ENCODE results near the gene MBOAT1.

MBOAT1 gene

DNA sequence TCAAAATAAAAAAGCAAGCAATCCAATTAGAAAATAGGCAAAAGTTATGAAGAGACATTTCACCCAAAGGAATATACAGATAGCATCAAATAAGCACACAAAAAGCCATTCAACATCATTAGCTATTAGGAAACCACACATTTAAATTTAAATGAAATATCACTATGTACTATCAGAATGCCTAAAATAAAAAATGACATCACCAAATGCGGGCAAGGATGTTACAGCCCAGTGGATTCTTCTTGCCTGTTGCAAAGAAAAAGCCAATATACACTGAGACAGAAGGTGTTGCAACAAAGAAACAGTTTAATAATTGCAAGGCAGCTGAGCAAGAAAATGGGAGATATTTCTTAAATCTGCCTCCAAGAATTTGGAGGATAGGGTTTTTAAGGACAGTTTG is 31.0 kb upstream of the MBOAT1 start:
- TF ChIP-seq TCF12 (IDR thresholded peaks at IDR 0.05; ENCODE audit: low read depth) (no peak), CREB1 (IDR thresholded peaks at IDR 0.05; ENCODE audit: low read depth) (no peak), ZBTB7A (IDR thresholded peaks at IDR 0.05; ENCODE audit: low read depth) (no peak), TEAD4 (IDR thresholded peaks at IDR 0.05) (no peak), EGR1 (IDR thresholded peaks at IDR 0.05) (no peak)
- TF ChIP-seq, protein P1, sequence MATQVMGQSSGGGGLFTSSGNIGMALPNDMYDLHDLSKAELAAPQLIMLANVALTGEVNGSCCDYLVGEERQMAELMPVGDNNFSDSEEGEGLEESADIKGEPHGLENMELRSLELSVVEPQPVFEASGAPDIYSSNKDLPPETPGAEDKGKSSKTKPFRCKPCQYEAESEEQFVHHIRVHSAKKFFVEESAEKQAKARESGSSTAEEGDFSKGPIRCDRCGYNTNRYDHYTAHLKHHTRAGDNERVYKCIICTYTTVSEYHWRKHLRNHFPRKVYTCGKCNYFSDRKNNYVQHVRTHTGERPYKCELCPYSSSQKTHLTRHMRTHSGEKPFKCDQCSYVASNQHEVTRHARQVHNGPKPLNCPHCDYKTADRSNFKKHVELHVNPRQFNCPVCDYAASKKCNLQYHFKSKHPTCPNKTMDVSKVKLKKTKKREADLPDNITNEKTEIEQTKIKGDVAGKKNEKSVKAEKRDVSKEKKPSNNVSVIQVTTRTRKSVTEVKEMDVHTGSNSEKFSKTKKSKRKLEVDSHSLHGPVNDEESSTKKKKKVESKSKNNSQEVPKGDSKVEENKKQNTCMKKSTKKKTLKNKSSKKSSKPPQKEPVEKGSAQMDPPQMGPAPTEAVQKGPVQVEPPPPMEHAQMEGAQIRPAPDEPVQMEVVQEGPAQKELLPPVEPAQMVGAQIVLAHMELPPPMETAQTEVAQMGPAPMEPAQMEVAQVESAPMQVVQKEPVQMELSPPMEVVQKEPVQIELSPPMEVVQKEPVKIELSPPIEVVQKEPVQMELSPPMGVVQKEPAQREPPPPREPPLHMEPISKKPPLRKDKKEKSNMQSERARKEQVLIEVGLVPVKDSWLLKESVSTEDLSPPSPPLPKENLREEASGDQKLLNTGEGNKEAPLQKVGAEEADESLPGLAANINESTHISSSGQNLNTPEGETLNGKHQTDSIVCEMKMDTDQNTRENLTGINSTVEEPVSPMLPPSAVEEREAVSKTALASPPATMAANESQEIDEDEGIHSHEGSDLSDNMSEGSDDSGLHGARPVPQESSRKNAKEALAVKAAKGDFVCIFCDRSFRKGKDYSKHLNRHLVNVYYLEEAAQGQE (IDR thresholded peaks at IDR 0.05; ENCODE audit: low read depth), result no peak

DNA sequence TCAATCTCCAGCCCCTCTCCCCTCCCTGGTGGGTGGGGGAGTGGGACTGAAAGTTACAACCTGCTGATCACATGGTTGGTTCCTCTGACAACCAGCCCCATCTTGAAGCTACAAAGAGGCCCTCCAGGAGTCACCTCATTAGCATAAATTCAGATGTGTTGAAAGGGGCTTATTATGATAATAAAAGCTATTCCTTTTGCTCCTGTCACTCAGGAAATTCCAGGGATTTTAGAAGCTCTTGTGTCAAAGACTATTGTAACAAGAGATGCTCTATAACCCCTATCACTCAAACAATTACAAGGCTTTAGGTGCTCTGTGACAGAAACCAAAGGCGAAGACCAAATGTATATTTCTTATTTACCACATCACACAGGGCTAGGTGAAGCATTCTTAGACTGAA is 30.1 kb upstream of the MBOAT1 start:
- TF ChIP-seq TEAD4 (IDR thresholded peaks at IDR 0.05), result no peak

GRCh38 chr6:20241102-20241501 is 28.8 kb upstream of the MBOAT1 start:
- TF ChIP-seq CEBPB (IDR thresholded peaks at IDR 0.05) (no peak), ZBTB7A (IDR thresholded peaks at IDR 0.05; ENCODE audit: low read depth) (no peak), FOXM1 (IDR thresholded peaks at IDR 0.05; ENCODE audit: borderline replicate concordance, low read depth) (no peak), YY1 (IDR thresholded peaks at IDR 0.05; ENCODE audit: low read depth) (no peak), CREB1 (IDR thresholded peaks at IDR 0.05; ENCODE audit: low read depth) (no peak), NFIC (IDR thresholded peaks at IDR 0.05) (no peak), EP300 (IDR thresholded peaks at IDR 0.05; ENCODE audit: borderline replicate concordance) (no peak), EGR1 (IDR thresholded peaks at IDR 0.05) (no peak), TCF12 (IDR thresholded peaks at IDR 0.05; ENCODE audit: low read depth) (no peak)
- TF ChIP-seq, protein P1 (IDR thresholded peaks at IDR 0.05; ENCODE audit: low read depth), result no peak

DNA sequence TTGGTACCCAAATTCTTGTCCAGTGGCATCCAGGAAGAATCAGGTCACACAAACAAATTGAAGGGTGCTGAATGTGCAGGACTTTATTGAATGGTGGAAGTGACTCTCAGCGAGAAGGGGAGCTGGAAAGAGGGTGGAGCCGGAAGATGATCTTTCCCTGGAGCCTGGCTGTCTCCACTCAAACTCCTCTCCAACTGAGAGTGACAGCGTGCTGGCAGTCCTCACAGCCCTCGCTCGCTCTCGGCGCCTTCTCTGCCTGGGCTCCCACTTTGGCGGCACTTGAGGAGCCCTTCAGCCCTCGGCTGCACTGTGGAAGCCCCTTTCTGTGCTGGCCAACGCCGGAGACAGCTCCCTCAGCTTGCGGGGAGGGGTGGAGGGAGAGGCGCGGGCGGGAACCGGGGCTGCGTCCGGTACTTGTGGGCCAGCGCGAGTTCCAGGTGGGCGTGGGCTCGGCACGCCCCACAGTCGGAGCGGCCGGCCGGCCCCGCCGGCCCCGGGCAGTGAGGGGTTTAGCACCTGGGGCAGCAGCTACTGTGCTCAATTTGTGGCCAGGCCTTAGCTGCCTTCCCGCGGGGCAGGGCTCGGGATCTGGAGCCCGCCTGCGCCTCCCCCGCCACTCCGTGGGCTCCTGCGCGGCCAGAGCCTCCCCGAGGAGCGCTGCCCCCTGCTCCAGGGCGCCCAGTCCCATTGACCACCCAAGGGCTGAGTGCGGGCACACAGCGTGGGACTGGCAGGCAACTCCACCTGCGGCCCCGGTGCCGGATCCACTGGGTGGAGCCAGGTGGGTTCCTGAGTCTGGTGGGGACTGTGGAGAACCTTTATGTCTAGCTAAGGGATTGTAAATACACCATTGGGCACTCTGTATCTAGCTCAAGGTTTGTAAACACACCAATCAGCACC is 26.7 kb upstream of the MBOAT1 start:
- TF ChIP-seq TEAD4 (IDR thresholded peaks at IDR 0.05), result no peak
- TF ChIP-seq, protein P1 (IDR thresholded peaks at IDR 0.05; ENCODE audit: low read depth), result no peak
- TF ChIP-seq EGR1 (IDR thresholded peaks at IDR 0.05), result no peak
- TF ChIP-seq, protein P2, sequence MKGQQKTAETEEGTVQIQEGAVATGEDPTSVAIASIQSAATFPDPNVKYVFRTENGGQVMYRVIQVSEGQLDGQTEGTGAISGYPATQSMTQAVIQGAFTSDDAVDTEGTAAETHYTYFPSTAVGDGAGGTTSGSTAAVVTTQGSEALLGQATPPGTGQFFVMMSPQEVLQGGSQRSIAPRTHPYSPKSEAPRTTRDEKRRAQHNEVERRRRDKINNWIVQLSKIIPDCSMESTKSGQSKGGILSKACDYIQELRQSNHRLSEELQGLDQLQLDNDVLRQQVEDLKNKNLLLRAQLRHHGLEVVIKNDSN (IDR thresholded peaks at IDR 0.05), result no peak
- no peak for TF ChIP-seq TCF12 (IDR thresholded peaks at IDR 0.05; ENCODE audit: low read depth)
- TF ChIP-seq CEBPB (IDR thresholded peaks at IDR 0.05), result no peak
- TF ChIP-seq CREB1 (IDR thresholded peaks at IDR 0.05; ENCODE audit: low read depth), result no peak
- no peak for TF ChIP-seq ZBTB7A (IDR thresholded peaks at IDR 0.05; ENCODE audit: low read depth)
- TF ChIP-seq FOXM1 (IDR thresholded peaks at IDR 0.05; ENCODE audit: borderline replicate concordance, low read depth), result no peak
- no peak for TF ChIP-seq YY1 (IDR thresholded peaks at IDR 0.05; ENCODE audit: low read depth)
- no peak for TF ChIP-seq TAF1 (IDR thresholded peaks at IDR 0.05; ENCODE audit: low read depth)

DNA sequence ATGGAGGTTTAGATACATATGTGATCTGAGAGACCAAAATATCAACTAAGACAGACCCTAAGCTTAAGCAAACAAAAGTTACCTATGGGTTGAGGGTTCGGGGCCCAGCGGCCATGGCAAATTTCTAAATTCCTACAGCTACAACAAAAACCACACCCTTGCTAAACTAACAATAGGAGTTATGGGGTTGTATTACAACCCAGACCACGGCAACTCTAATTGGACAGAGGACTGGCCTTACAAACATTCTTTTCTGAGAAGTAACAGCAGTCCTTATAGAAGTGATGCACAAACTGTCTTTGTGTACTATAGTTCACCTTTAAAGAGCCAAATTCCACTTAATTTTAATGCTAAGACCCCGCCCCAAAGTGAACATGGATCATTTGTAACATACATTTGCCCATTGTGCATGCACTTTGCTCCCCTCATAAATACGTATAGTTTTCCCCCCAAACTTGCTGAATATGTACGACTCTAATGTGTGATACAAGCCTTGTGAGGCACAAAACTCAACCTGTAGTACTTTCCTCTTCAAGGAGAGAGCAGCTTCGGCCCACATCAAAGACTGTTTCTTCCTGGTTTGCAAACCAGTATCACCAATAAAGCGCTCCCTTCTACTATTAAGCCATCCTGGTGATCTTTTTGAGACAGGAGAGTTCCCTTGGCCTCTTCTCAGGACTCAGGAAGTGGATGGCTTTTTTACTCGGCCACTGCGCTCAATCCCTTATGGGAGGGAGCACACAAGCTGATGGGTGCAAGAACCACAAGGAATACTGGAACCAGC is 25.6 kb upstream of the MBOAT1 start:
- no peak for TF ChIP-seq TAF1 (IDR thresholded peaks at IDR 0.05; ENCODE audit: low read depth)
- TF ChIP-seq, protein P3, sequence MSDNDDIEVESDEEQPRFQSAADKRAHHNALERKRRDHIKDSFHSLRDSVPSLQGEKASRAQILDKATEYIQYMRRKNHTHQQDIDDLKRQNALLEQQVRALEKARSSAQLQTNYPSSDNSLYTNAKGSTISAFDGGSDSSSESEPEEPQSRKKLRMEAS (IDR thresholded peaks at IDR 0.05), result no peak
